Measurements from ENCODE around the gene ARHGAP26.
"Not testable (repeated sequence)": the region's sequence is repeated elsewhere in the genome, so short reads cannot be mapped to it uniquely, and the experiment has no call there.

The ARHGAP26 gene

GRCh38 chr5:142938266-142938880 is 168.2 kb downstream of the ARHGAP26 start:
- DNase-seq, result no peak

GRCh38 chr5:142939006-142939405 is 168.8 kb downstream of the ARHGAP26 start:
- DNase-seq, result no peak

- DNase-seq, result no peak
Observed at GRCh38 chr5:142939884-142940283, 169.7 kb downstream of the ARHGAP26 start.

GRCh38 chr5:142941245-142941644 is 171.1 kb downstream of the ARHGAP26 start:
- DNase-seq, result no peak

- no peak for DNase-seq
Observed at GRCh38 chr5:142942901-142943300, 172.7 kb downstream of the ARHGAP26 start.

GRCh38 chr5:142944140-142944539 is 174.0 kb downstream of the ARHGAP26 start:
- no peak for DNase-seq

- DNase-seq, result no peak
Observed at GRCh38 chr5:142945321-142945720, 175.1 kb downstream of the ARHGAP26 start.

- no peak for DNase-seq
Observed at GRCh38 chr5:142945845-142946244, 175.7 kb downstream of the ARHGAP26 start.

- DNase-seq, result no peak
Observed at GRCh38 chr5:142946547-142947426, 176.6 kb downstream of the ARHGAP26 start.

- no peak for DNase-seq
Observed at GRCh38 chr5:142947427-142947709, 177.2 kb downstream of the ARHGAP26 start.

GRCh38 chr5:142952229-142952628 is 182.1 kb downstream of the ARHGAP26 start:
- DNase-seq, result no peak

GRCh38 chr5:142952871-142953270 is 182.7 kb downstream of the ARHGAP26 start:
- DNase-seq, result not testable (repeated sequence)

GRCh38 chr5:142954455-142954854 is 184.3 kb downstream of the ARHGAP26 start:
- no peak for DNase-seq

- DNase-seq, result no peak
Observed at GRCh38 chr5:142955628-142956027, 185.5 kb downstream of the ARHGAP26 start.

- no peak for DNase-seq
Observed at GRCh38 chr5:142957528-142957927, 187.4 kb downstream of the ARHGAP26 start.

GRCh38 chr5:142958944-142959682 is 188.9 kb downstream of the ARHGAP26 start:
- no peak for DNase-seq

- no peak for DNase-seq
Observed at GRCh38 chr5:142959683-142960657, 189.8 kb downstream of the ARHGAP26 start.

- no peak for DNase-seq
Observed at GRCh38 chr5:142961440-142962173, 191.4 kb downstream of the ARHGAP26 start.

GRCh38 chr5:142962174-142962533 is 192.0 kb downstream of the ARHGAP26 start:
- DNase-seq, result no peak

- not testable (repeated sequence) for DNase-seq
Observed at GRCh38 chr5:142965258-142966120, 195.3 kb downstream of the ARHGAP26 start.

GRCh38 chr5:142966121-142966420 is 195.9 kb downstream of the ARHGAP26 start:
- DNase-seq, result no peak
